Loucy (cell line): ENCODE results near the gene ASTN2.

Source experiments
- H2AFZ ChIP-seq: fragments of 200-600 bp; sonication (generic); 2 replicates; pipeline ENCODE4 v1.6.0; 2016; ENCODE audit warnings: antibody characterized with exemption, mild to moderate bottlenecking, low read length, moderate library complexity
- H3F3A ChIP-seq: fragments of 200-600 bp; 2 replicates; pipeline ENCODE4 v1.6.0; 2016; ENCODE audit warnings: antibody characterized with exemption, low read depth, mild to moderate bottlenecking
- H3K27me3 ChIP-seq: fragments of 200-600 bp; sonication (generic); 2 replicates; pipeline ENCODE4 v1.6.1; 2014; ENCODE audit warnings: low read length, mild to moderate bottlenecking; ENCODE audit not compliant: insufficient read depth, poor library complexity, severe bottlenecking
- H3K36me3 ChIP-seq: fragments of 200-600 bp; sonication (generic); 2 replicates; pipeline ENCODE4 v1.6.1; 2016; ENCODE audit warnings: low read length; ENCODE audit not compliant: insufficient read depth
- H3K4me1 ChIP-seq: fragments of 200-600 bp; sonication (generic); 2 replicates; pipeline ENCODE4 v1.5.1; 2014; ENCODE audit warnings: low read length, mild to moderate bottlenecking; ENCODE audit not compliant: insufficient read depth, poor library complexity, severe bottlenecking
- H3K4me2 ChIP-seq: fragments of 200-600 bp; sonication (generic); 2 replicates; pipeline ENCODE4 v1.6.0; 2014; ENCODE audit warnings: antibody characterized with exemption, low read length, low read depth, mild to moderate bottlenecking; ENCODE audit not compliant: poor library complexity, severe bottlenecking
- H3K4me3 ChIP-seq: fragments of 200-600 bp; sonication (generic); 2 replicates; pipeline ENCODE4 v1.5.1; 2014; ENCODE audit warnings: low read length, mild to moderate bottlenecking, mixed read lengths; ENCODE audit not compliant: poor library complexity, severe bottlenecking
- H3K79me2 ChIP-seq: fragments of 200-600 bp; sonication (generic); 2 replicates; pipeline ENCODE4 v1.6.1; 2014; ENCODE audit warnings: low read length; ENCODE audit not compliant: insufficient read depth
- H3K9ac ChIP-seq: fragments of 200-600 bp; sonication (generic); 2 replicates; pipeline ENCODE4 v1.6.0; 2014; ENCODE audit warnings: mild to moderate bottlenecking, low read depth, low read length, moderate library complexity; ENCODE audit not compliant: poor library complexity, severe bottlenecking
- H3K9me2 ChIP-seq: fragments of 200-600 bp; sonication (generic); replicated peaks from 2 replicates; pipeline ENCODE4 v1.6.1; 2016; ENCODE audit warnings: low read depth, low read length, mixed read lengths
- H3K9me3 ChIP-seq: fragments of 200-600 bp; sonication (generic); 2 replicates; pipeline ENCODE4 v1.6.1; 2014; ENCODE audit warnings: mild to moderate bottlenecking, antibody characterized with exemption, low read length, low read depth; ENCODE audit not compliant: insufficient read depth
- H4K20me1 ChIP-seq: fragments of 200-600 bp; sonication (generic); 2 replicates; pipeline ENCODE4 v1.6.0; 2014; ENCODE audit warnings: antibody characterized with exemption, low read length, mild to moderate bottlenecking; ENCODE audit not compliant: insufficient read depth, poor library complexity, severe bottlenecking
- CTCF ChIP-seq: fragments of 200-600 bp; sonication (generic); conservative IDR thresholded peaks from 2 replicates; pipeline ENCODE4 v1.5.1; 2014; ENCODE audit warnings: mild to moderate bottlenecking, antibody characterized with exemption, low read length
- EZH2phosphoT487 ChIP-seq: fragments of 200-600 bp; IDR thresholded peaks from 2 replicates; pipeline ENCODE4 v1.6.1; 2018; ENCODE audit warnings: antibody characterized with exemption, mild to moderate bottlenecking, moderate library complexity, borderline replicate concordance

ASTN2 gene

GRCh38 chr9:116654059-116654355 is 760.9 kb downstream of the ASTN2 start:
- no peaks in the 10 kb centered on the region for H3F3A ChIP-seq
- H3K27me3 ChIP-seq: no peaks in the 10 kb centered on the region
- H4K20me1 ChIP-seq: no peaks in the 10 kb centered on the region
- no peaks in the 10 kb centered on the region for H3K79me2 ChIP-seq
- no peak overlapping the region for H3K4me3 ChIP-seq
- H3K9me3 ChIP-seq: no peaks in the 10 kb centered on the region
- TF ChIP-seq EZH2phosphoT487 (no peak), CTCF (no peak)
- no peak overlapping the region for H3K9ac ChIP-seq
- H3K36me3 ChIP-seq: no peaks in the 10 kb centered on the region
- no peaks in the 10 kb centered on the region for H3K9me2 ChIP-seq
- no peak overlapping the region for H2AFZ ChIP-seq
- no peak overlapping the region for H3K4me2 ChIP-seq
- no peaks in the 10 kb centered on the region for H3K4me1 ChIP-seq

DNA sequence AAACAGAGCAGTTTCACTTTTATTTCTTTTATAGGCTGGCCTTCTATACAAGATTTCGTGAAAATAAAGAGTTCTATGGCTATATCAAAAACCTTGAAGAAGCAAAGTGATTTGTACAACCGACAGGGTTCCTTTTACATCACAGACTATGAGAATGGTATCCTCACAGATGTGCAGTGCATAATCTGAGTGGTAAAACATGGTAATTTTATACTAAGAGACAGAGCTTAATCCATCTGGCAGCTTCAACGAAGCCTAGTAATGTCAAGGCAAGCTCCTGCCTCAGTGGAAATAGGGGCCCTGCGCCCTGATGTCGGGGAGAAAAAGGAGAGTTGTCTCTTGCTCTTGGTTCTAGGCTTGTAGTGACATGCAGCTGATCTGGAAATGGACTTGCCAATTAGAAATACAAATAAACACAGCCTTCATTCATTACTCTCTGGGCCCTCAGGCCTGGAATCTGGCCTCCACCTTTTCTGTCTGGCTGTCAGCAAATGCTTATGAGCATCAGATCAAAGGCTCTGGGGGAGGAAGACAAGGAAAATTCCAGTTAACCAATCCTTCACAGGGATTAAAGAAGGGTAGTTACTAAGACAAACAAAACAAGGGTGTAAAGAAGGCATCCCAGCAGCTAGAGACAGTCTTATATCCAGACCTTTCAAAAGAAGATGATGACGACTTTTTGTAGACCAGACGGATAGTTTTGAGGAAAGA is 761.4 kb downstream of the ASTN2 start:
- Histone ChIP-seq H3K4me2 (no peak overlapping the region), H2AFZ (no peak overlapping the region), H3F3A (no peaks in the 10 kb centered on the region), H3K4me3 (no peak overlapping the region), H3K9me3 (no peaks in the 10 kb centered on the region), H3K9ac (no peak overlapping the region), H3K9me2 (no peaks in the 10 kb centered on the region), H3K4me1 (no peaks in the 10 kb centered on the region), H3K27me3 (no peaks in the 10 kb centered on the region), H4K20me1 (no peaks in the 10 kb centered on the region), H3K79me2 (no peaks in the 10 kb centered on the region), H3K36me3 (no peaks in the 10 kb centered on the region)
- TF ChIP-seq CTCF: no peak
- no peak for TF ChIP-seq EZH2phosphoT487

DNA sequence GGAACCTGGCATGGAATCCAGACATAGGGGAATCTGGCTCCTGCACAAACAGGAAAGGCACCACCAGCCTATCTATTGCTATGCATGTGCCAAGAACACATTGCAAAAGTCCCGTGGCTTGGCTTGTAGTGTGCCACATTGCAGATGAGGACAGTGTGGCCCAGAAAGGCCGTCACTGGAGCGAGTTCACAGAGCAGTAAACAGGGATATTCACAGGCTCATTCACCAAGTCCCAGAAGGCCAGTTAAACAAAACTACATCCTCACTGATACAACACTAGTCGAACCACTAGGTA is 767.4 kb downstream of the ASTN2 start:
- Histone ChIP-seq H3K9ac (no peak overlapping the region), H3K4me2 (no peak overlapping the region), H3K9me2 (no peaks in the 10 kb centered on the region), H2AFZ (no peak overlapping the region), H3K9me3 (no peaks in the 10 kb centered on the region), H3F3A (no peaks in the 10 kb centered on the region), H3K27me3 (no peaks in the 10 kb centered on the region), H4K20me1 (no peaks in the 10 kb centered on the region), H3K36me3 (no peaks in the 10 kb centered on the region), H3K79me2 (no peaks in the 10 kb centered on the region), H3K4me1 (no peaks in the 10 kb centered on the region), H3K4me3 (no peak overlapping the region)
- TF ChIP-seq EZH2phosphoT487 (no peak), CTCF (peak; percentile 15; the same call in 1 of the 2 replicates)
